GM12878 (cell line): ENCODE results near the gene ITGB8. TPM values are rescaled to one million over a fixed set of nuclear protein-coding genes. Genes with fewer than 3 reads are reported as not detected.

Source experiments
- ATF3 ChIP-seq: IDR thresholded peaks from 2 replicates; pipeline ENCODE4 v1.6.1; 2011; ENCODE audit warnings: low read depth, mild to moderate bottlenecking, low read length, moderate library complexity, borderline replicate concordance; ENCODE audit errors: extremely low read depth
- BRCA1 ChIP-seq: IDR thresholded peaks from 2 replicates; pipeline ENCODE4 v1.6.1; 2011; ENCODE audit warnings: low read depth, low read length, improper control_type of control experiment
- IKZF1 ChIP-seq: fragments of 450-650 bp; conservative IDR thresholded peaks from 2 replicates; pipeline ENCODE4 v1.6.1; 2017; ENCODE audit warnings: antibody characterized with exemption, mild to moderate bottlenecking
- KAT2A ChIP-seq: conservative IDR thresholded peaks from 2 replicates; pipeline ENCODE4 v1.6.1; 2011; ENCODE audit warnings: low read depth, low read length; ENCODE audit not compliant: control insufficient read depth
- MAX ChIP-seq: IDR thresholded peaks from 2 replicates; pipeline ENCODE4 v1.6.1; 2012; ENCODE audit warnings: low read depth, low read length, improper control_type of control experiment
- PML ChIP-seq: IDR thresholded peaks from 2 replicates; pipeline ENCODE4 v1.6.1; 2012; ENCODE audit warnings: low read length, inconsistent platforms
- TCF3 ChIP-seq: IDR thresholded peaks from 2 replicates; pipeline ENCODE4 v1.6.1; 2012; ENCODE audit warnings: low read depth, mild to moderate bottlenecking, low read length, borderline replicate concordance; ENCODE audit not compliant: insufficient read depth
- polyA plus RNA-seq, 11 experiments: library from polyadenylated mRNA; depleted of rRNA in 4 of 11; unstranded in 6 of 11; stranded (reverse) in 5 of 11; fragments of >200 nt; fragmentation: Nextera tagmentation in 4 of 11; fragmentation: Illumina TruSeq in 1 of 11; extraction: Ambion mirVana in 4 of 11; extraction: Trizol in 1 of 11; gene quantifications; 1 replicate in 1 of 11; 2 replicates in 10 of 11; pipeline versions ENCODE4 v1.2.1 to v1.2.3, GENCODE V29; 2011 to 2016; ENCODE audit warnings: inconsistent platforms in 2 of 11, missing spikeins in 2 of 11, low read depth in 1 of 11
- total RNA-seq, 4 experiments: library from RNA; depleted of rRNA in 3 of 4; stranded (reverse); fragments of >200 nt in 3 of 4; fragmentation: Illumina TruSeq in 1 of 4; extraction: Trizol in 1 of 4; gene quantifications; 2 replicates each; pipeline versions ENCODE4 v1.2.1 to v1.2.3, GENCODE V29; 2013 to 2021
- TF ChIP-seq, protein P1 (sequence below): fragments of 450-650 bp; IDR thresholded peaks from 2 replicates; pipeline ENCODE4 v1.6.1; 2017; ENCODE audit warnings: borderline replicate concordance
- TF ChIP-seq, protein P2 (sequence below): IDR thresholded peaks from 2 replicates; pipeline ENCODE4 v1.6.1; 2012; ENCODE audit warnings: mild to moderate bottlenecking, low read depth, low read length

The ITGB8 gene
- total and polyA plus RNA-seq, 10 of the 15 experiments (the other 5 are each of a cell fraction or from before 2014, with no cell fraction given) = 0.37 to 26.2 (median 1.5) TPM

- TF ChIP-seq ATF3 (no peak), PML (no peak), IKZF1 (no peak), KAT2A (no peak), BRCA1 (no peak), MAX (no peak), TCF3 (no peak)
- TF ChIP-seq, protein P1, sequence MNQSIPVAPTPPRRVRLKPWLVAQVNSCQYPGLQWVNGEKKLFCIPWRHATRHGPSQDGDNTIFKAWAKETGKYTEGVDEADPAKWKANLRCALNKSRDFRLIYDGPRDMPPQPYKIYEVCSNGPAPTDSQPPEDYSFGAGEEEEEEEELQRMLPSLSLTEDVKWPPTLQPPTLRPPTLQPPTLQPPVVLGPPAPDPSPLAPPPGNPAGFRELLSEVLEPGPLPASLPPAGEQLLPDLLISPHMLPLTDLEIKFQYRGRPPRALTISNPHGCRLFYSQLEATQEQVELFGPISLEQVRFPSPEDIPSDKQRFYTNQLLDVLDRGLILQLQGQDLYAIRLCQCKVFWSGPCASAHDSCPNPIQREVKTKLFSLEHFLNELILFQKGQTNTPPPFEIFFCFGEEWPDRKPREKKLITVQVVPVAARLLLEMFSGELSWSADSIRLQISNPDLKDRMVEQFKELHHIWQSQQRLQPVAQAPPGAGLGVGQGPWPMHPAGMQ = no peak
- TF ChIP-seq, protein P2, sequence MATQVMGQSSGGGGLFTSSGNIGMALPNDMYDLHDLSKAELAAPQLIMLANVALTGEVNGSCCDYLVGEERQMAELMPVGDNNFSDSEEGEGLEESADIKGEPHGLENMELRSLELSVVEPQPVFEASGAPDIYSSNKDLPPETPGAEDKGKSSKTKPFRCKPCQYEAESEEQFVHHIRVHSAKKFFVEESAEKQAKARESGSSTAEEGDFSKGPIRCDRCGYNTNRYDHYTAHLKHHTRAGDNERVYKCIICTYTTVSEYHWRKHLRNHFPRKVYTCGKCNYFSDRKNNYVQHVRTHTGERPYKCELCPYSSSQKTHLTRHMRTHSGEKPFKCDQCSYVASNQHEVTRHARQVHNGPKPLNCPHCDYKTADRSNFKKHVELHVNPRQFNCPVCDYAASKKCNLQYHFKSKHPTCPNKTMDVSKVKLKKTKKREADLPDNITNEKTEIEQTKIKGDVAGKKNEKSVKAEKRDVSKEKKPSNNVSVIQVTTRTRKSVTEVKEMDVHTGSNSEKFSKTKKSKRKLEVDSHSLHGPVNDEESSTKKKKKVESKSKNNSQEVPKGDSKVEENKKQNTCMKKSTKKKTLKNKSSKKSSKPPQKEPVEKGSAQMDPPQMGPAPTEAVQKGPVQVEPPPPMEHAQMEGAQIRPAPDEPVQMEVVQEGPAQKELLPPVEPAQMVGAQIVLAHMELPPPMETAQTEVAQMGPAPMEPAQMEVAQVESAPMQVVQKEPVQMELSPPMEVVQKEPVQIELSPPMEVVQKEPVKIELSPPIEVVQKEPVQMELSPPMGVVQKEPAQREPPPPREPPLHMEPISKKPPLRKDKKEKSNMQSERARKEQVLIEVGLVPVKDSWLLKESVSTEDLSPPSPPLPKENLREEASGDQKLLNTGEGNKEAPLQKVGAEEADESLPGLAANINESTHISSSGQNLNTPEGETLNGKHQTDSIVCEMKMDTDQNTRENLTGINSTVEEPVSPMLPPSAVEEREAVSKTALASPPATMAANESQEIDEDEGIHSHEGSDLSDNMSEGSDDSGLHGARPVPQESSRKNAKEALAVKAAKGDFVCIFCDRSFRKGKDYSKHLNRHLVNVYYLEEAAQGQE = no peak
Measured at GRCh38 chr7:20288036-20288435, 42.7 kb upstream of the ITGB8 start (continued).
